ENCODE measurements around the gene ZSCAN10.

- TF ChIP-seq CTCF (IDR thresholded peaks at IDR 0.05; ENCODE audit: poor library complexity, severe bottlenecking) (no peak), EP300 (conservative IDR thresholded peaks at IDR 0.05; ENCODE audit: poor library complexity, severe bottlenecking) (no peak), MXI1 (conservative IDR thresholded peaks at IDR 0.05; ENCODE audit: poor library complexity, severe bottlenecking) (no peak), TAF1 (IDR thresholded peaks at IDR 0.05; ENCODE audit: low read depth) (no peak), EZH2 (IDR thresholded peaks at IDR 0.05; ENCODE audit: borderline replicate concordance, insufficient read depth, low read length, poor library complexity, severe bottlenecking) (no peak), SMC3 (conservative IDR thresholded peaks at IDR 0.05; ENCODE audit: poor library complexity) (no peak)
Observed at GRCh38 chr16:3091551-3091950, 7.5 kb downstream of the ZSCAN10 start.

All from neural cell (in vitro differentiated cells).